ENCODE data around the gene GHRHR. TPM values are rescaled to one million over a fixed set of nuclear protein-coding genes. Genes with fewer than 3 reads are reported as not detected.

GHRHR gene
- total RNA-seq = not detected in 2 replicates

DNA sequence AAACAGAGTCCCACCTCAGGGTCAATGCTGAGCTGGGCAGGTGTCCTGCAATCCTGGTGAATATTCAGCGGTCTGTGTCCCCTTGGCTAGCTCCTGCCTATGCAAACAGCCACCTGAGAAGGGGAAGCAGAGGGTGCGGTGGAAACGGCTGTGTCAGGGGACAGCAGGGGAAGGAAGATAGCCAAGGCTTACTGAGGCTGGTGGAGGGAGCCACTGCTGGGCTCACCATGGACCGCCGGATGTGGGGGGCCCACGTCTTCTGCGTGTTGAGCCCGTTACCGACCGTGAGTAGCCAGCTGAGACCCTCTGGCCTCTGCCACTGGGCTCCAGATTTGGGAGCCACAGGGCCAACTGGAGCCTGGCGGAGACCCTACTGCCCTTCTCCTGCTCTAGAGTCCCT, at the start of gene GHRHR:
TSS of gene GHRHR (plus strand) at position 112 of the 400 bp plus-strand sequence. CDS start at position 228, 116 bp downstream.
- peaks cover 2% of the 10 kb centered on the region for H3K27me3 Mint-ChIP-seq (ENCODE audit: insufficient read depth)
- no peak within 1 kb of the TSS for H3K27ac Mint-ChIP-seq
- H3K4me1 Mint-ChIP-seq (ENCODE audit: low read depth) = no peaks in the 10 kb centered on the region
- no peak for DNase-seq (ENCODE audit: low spot score)
- H3K4me3 Mint-ChIP-seq = no peak within 1 kb of the TSS
- intact Hi-C loops (cut with micrococcal nuclease) = no loop called here
- no peaks in the 10 kb centered on the region for H3K36me3 Mint-ChIP-seq (ENCODE audit: low read depth)
- no peaks in the 10 kb centered on the region for H3K9me3 Mint-ChIP-seq

DNA sequence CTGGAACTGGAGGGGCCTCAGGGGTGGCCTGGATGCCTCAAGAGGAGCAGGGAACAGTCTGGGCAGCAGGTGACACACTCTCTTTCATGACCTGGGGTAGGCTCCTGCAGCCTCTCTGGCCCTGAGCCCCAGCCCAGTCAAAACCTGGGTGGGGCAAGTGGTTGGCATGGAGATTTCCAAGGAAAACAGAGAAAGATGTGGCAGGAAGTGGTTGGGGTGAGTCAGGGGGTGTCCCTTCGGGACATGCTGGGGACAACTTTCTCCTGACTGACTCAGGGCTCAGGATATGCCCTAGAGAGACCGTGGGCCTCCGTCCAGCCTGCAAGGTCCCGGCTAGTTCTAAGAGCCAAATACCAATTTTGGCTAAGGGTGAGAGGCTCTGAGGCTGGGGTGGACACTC, 49.2 kb upstream of the GHRHR start:
- H3K36me3 Mint-ChIP-seq (ENCODE audit: low read depth) = no peaks in the 10 kb centered on the region
- intact Hi-C loops (cut with micrococcal nuclease) = loop anchor here (10.0 kb wide), 1 partner anchor 110 kb away; no protein-coding TSS in a partner anchor
- no peak overlapping the region for H3K27ac Mint-ChIP-seq

DNA sequence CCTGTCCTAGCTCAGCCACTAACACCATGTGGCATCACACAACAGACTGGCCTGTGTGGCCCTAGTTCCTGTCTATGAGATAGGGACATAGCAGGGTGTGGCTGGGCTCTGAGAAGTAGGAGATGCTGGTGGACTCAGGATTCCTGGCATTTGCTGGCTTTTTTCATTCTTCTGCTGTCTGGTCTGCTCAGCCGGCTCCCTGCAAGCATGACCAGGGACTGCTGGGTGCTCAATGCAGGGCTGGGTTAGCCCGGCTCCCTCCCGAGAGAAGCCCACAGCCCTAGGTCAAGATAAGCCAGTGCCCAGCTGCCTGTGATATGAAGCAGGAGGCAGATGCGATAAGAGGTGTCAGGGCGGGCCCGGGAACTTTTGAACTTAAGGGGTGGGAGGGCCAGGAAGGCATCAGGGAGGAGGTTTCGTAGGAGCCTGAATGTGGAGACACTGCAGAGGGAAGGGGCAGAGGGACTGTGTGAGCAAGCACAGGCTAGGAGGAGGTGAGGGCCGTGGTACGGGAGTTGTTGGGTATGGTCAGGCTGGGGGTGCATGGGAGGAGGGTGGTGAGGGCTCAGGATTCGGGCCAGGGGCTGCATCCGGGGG, 48.6 kb upstream of the GHRHR start:
- Mint-ChIP-seq H3K4me3 (no peak overlapping the region), H3K27ac (no peak overlapping the region), H3K9me3 (no peaks in the 10 kb centered on the region), H3K4me1 (ENCODE audit: low read depth) (no peaks in the 10 kb centered on the region), H3K27me3 (ENCODE audit: insufficient read depth) (peaks cover 1% of the 10 kb centered on the region), H3K36me3 (ENCODE audit: low read depth) (no peaks in the 10 kb centered on the region)
- DNase-seq (ENCODE audit: low spot score) = no peak
- intact Hi-C loops (cut with micrococcal nuclease) = loop anchor here (10.0 kb wide), 1 partner anchor 110 kb away; no protein-coding TSS in a partner anchor

More for the DNA sequence above, 49.2 kb upstream of the GHRHR start:
- no peak for DNase-seq (ENCODE audit: low spot score)
- H3K4me1 Mint-ChIP-seq (ENCODE audit: low read depth) = no peaks in the 10 kb centered on the region
- H3K9me3 Mint-ChIP-seq = no peaks in the 10 kb centered on the region
- H3K27me3 Mint-ChIP-seq (ENCODE audit: insufficient read depth) = peaks cover 1% of the 10 kb centered on the region
- no peak overlapping the region for H3K4me3 Mint-ChIP-seq

- Mint-ChIP-seq H3K4me3 (no peak overlapping the region), H3K27me3 (ENCODE audit: insufficient read depth) (peaks cover 1% of the 10 kb centered on the region), H3K4me1 (ENCODE audit: low read depth) (no peaks in the 10 kb centered on the region), H3K9me3 (no peaks in the 10 kb centered on the region), H3K27ac (no peak overlapping the region), H3K36me3 (ENCODE audit: low read depth) (no peaks in the 10 kb centered on the region)
- DNase-seq (ENCODE audit: low spot score) = no peak
- intact Hi-C loops (cut with micrococcal nuclease) = loop anchor here (10.0 kb wide), 1 partner anchor 111 kb away; no protein-coding TSS in a partner anchor
Observed at GRCh38 chr7:30915751-30916150, 48.0 kb upstream of the GHRHR start.

GRCh38 chr7:30916255-30916654, 47.5 kb upstream of the GHRHR start:
- H3K4me1 Mint-ChIP-seq (ENCODE audit: low read depth) = no peaks in the 10 kb centered on the region
- peaks cover 1% of the 10 kb centered on the region for H3K27me3 Mint-ChIP-seq (ENCODE audit: insufficient read depth)
- intact Hi-C loops (cut with micrococcal nuclease) = loop anchor here (10.0 kb wide), 1 partner anchor 111 kb away; no protein-coding TSS in a partner anchor
- DNase-seq (ENCODE audit: low spot score) = no peak
- no peak overlapping the region for H3K27ac Mint-ChIP-seq
- no peak overlapping the region for H3K4me3 Mint-ChIP-seq
- no peaks in the 10 kb centered on the region for H3K36me3 Mint-ChIP-seq (ENCODE audit: low read depth)
- no peaks in the 10 kb centered on the region for H3K9me3 Mint-ChIP-seq

GRCh38 chr7:30916767-30917166, 47.0 kb upstream of the GHRHR start:
- no peaks in the 10 kb centered on the region for H3K36me3 Mint-ChIP-seq (ENCODE audit: low read depth)
- no peak overlapping the region for H3K27ac Mint-ChIP-seq
- intact Hi-C loops (cut with micrococcal nuclease) = loop anchor here (10.0 kb wide), 1 partner anchor 112 kb away; no protein-coding TSS in a partner anchor
- H3K4me1 Mint-ChIP-seq (ENCODE audit: low read depth) = no peaks in the 10 kb centered on the region
- no peak overlapping the region for H3K4me3 Mint-ChIP-seq
- DNase-seq (ENCODE audit: low spot score) = no peak
- no peaks in the 10 kb centered on the region for H3K9me3 Mint-ChIP-seq
- H3K27me3 Mint-ChIP-seq (ENCODE audit: insufficient read depth) = peaks cover 1% of the 10 kb centered on the region

- intact Hi-C loops (cut with micrococcal nuclease) = loop anchor here (10.0 kb wide), 1 partner anchor 113 kb away; no protein-coding TSS in a partner anchor
- Mint-ChIP-seq H3K36me3 (ENCODE audit: low read depth) (no peaks in the 10 kb centered on the region), H3K4me3 (no peak overlapping the region), H3K27ac (no peak overlapping the region), H3K9me3 (no peaks in the 10 kb centered on the region), H3K27me3 (ENCODE audit: insufficient read depth) (peaks cover 1% of the 10 kb centered on the region), H3K4me1 (ENCODE audit: low read depth) (no peaks in the 10 kb centered on the region)
- DNase-seq (ENCODE audit: low spot score) = no peak
Observed at GRCh38 chr7:30917216-30917893, 46.4 kb upstream of the GHRHR start.

- Mint-ChIP-seq H3K9me3 (no peaks in the 10 kb centered on the region), H3K36me3 (ENCODE audit: low read depth) (no peaks in the 10 kb centered on the region), H3K4me1 (ENCODE audit: low read depth) (no peaks in the 10 kb centered on the region), H3K27me3 (ENCODE audit: insufficient read depth) (peaks cover 1% of the 10 kb centered on the region), H3K27ac (no peak overlapping the region), H3K4me3 (no peak overlapping the region)
- DNase-seq (ENCODE audit: low spot score) = no peak
- intact Hi-C loops (cut with micrococcal nuclease) = loop anchor here (10.0 kb wide), 1 partner anchor 114 kb away; no protein-coding TSS in a partner anchor
Observed at GRCh38 chr7:30918676-30919075, 45.1 kb upstream of the GHRHR start.

DNA sequence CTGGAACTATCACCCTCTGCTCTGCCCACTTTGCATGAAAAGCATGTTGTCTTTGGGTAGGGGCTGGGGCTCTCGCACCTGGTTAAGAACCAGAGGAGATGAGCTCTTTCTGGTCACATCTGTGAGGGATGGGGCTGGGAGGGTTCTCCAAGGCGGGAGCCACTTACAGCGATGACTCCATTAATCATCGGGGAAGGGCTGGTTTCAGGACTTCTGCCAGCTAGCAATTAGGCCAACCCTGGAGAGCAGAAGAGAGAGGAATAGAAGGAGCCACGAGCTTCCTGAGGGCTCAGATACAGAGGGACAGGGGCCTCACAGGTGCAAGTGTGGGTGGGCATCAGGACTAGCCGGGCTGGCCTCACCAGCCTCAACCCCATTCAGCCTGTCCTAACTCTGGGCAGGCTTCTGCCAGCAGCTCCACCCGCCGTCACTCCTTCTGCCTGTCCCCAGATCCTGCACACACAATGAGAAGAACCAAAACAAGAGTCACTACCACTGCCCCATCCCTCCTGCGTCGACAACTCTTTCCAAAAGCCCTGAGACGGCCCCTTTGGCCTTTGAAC, 43.7 kb upstream of the GHRHR start:
- intact Hi-C loops (cut with micrococcal nuclease) = no loop called here
- no peak for DNase-seq (ENCODE audit: low spot score)
- no peak overlapping the region for H3K27ac Mint-ChIP-seq
- no peak overlapping the region for H3K4me3 Mint-ChIP-seq
- no peaks in the 10 kb centered on the region for H3K9me3 Mint-ChIP-seq
- H3K36me3 Mint-ChIP-seq (ENCODE audit: low read depth) = no peaks in the 10 kb centered on the region
- H3K4me1 Mint-ChIP-seq (ENCODE audit: low read depth) = no peaks in the 10 kb centered on the region
- peaks cover 1% of the 10 kb centered on the region for H3K27me3 Mint-ChIP-seq (ENCODE audit: insufficient read depth)

DNA sequence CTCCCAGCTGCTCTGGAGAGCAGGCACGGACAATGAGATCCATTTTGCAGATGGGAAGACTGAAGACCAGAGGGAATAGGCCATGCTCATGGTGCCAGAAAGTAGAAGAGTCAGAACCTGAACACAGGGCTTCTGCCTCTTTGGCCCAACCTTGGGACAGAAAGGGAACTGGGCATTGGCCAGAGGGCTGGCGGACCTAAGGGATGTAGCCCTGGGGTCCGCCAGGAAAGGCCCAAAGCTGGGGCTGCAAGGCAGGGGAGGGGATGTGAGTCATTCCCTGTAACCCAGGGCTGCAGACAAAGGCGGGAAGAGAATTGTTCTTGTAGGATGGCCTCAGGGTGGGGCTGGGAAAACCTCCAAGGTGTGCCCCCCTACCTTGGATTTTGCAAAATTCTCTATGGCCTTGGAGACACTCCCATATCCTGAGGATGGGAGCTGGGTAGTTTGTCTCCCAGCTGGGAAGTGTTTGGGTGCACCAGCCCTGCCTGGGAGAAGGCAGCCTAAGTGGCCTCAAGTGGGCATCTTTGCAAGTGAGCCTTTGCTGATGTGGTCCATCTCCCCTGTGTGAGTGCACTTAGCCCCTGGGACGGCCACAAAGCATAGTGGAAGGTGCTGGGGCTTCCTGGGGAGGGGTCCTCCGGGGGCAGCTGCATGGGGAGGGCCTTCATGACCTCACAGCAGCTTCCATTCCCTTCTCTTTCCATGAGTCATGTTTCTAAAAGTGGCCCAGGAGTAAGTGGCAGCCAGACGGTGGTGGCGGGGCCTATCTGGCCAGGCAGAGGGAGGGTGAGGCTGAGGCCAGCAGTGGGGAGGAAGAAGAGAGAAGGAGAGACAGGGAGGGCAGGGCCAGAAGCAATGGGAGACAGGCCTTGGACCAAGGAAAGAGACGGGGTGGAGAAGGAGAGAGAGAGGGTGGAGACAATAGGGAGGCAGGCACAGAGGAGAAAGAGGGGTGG, 42.9 kb upstream of the GHRHR start:
- H3K27ac Mint-ChIP-seq = no peak overlapping the region
- H3K4me1 Mint-ChIP-seq (ENCODE audit: low read depth) = no peaks in the 10 kb centered on the region
- H3K4me3 Mint-ChIP-seq = no peak overlapping the region
- H3K9me3 Mint-ChIP-seq = no peaks in the 10 kb centered on the region
- intact Hi-C loops (cut with micrococcal nuclease) = no loop called here
- no peak for DNase-seq (ENCODE audit: low spot score)
- no peaks in the 10 kb centered on the region for H3K36me3 Mint-ChIP-seq (ENCODE audit: low read depth)
- peaks cover 1% of the 10 kb centered on the region for H3K27me3 Mint-ChIP-seq (ENCODE audit: insufficient read depth)

GRCh38 chr7:30921540-30922401, 42.0 kb upstream of the GHRHR start:
- no peaks in the 10 kb centered on the region for H3K36me3 Mint-ChIP-seq (ENCODE audit: low read depth)
- no peak for DNase-seq (ENCODE audit: low spot score)
- no peaks in the 10 kb centered on the region for H3K9me3 Mint-ChIP-seq
- intact Hi-C loops (cut with micrococcal nuclease) = no loop called here
- no peak overlapping the region for H3K4me3 Mint-ChIP-seq
- peaks cover 1% of the 10 kb centered on the region for H3K27me3 Mint-ChIP-seq (ENCODE audit: insufficient read depth)
- no peaks in the 10 kb centered on the region for H3K4me1 Mint-ChIP-seq (ENCODE audit: low read depth)
- no peak overlapping the region for H3K27ac Mint-ChIP-seq

GRCh38 chr7:30922596-30922995, 41.2 kb upstream of the GHRHR start:
- H3K36me3 Mint-ChIP-seq (ENCODE audit: low read depth) = no peaks in the 10 kb centered on the region
- peaks cover 1% of the 10 kb centered on the region for H3K27me3 Mint-ChIP-seq (ENCODE audit: insufficient read depth)
- intact Hi-C loops (cut with micrococcal nuclease) = no loop called here

More at GRCh38 chr7:30922596-30922995, 41.2 kb upstream of the GHRHR start:
- H3K9me3 Mint-ChIP-seq = no peaks in the 10 kb centered on the region
- no peaks in the 10 kb centered on the region for H3K4me1 Mint-ChIP-seq (ENCODE audit: low read depth)
- no peak overlapping the region for H3K4me3 Mint-ChIP-seq
- H3K27ac Mint-ChIP-seq = no peak overlapping the region
- DNase-seq (ENCODE audit: low spot score) = no peak

Data from activated T-helper 1 cell treated with anti-CD3 and anti-CD28 coated beads, Interleukin-12 subunit alpha, Interleukin-12 subunit beta, Interleukin-2, Interleukin-4 antibody, amounts not matched to agents 30 ng/mL and 10 ng/mL and 1 ng/mL, durations not matched to agents 14 hours and 24 hours and 36 hours (primary cell).